ENCODE data around the gene VSNL1.
A peak's percentile ranks its signal among the peaks of the same experiment; 100 is the strongest.

VSNL1 gene

GRCh38 chr2:17579605-17580318 is 39.3 kb downstream of the VSNL1 start:
- TF ChIP-seq CTCF (IDR thresholded peaks at IDR 0.05; ENCODE audit: insufficient read depth, low read depth, low read length, missing control alignments) = no peak
- DNase-seq (ENCODE audit: low read depth) = no peak

GRCh38 chr2:17580319-17580715 is 39.8 kb downstream of the VSNL1 start:
- no peak for TF ChIP-seq CTCF (IDR thresholded peaks at IDR 0.05; ENCODE audit: insufficient read depth, low read depth, low read length, missing control alignments)
- DNase-seq (ENCODE audit: low read depth) = peak; percentile 84
- no peak overlapping the region for H3K4me3 ChIP-seq (ENCODE audit: low read length)

More at GRCh38 chr2:17579605-17580318, 39.3 kb downstream of the VSNL1 start:
- no peak overlapping the region for H3K4me3 ChIP-seq (ENCODE audit: low read length)

GRCh38 chr2:17581831-17582230 is 41.3 kb downstream of the VSNL1 start:
- no peak for DNase-seq (ENCODE audit: low read depth)
- TF ChIP-seq CTCF (IDR thresholded peaks at IDR 0.05; ENCODE audit: insufficient read depth, low read depth, low read length, missing control alignments) = no peak
- H3K4me3 ChIP-seq (ENCODE audit: low read length) = no peak overlapping the region

- TF ChIP-seq CTCF (IDR thresholded peaks at IDR 0.05; ENCODE audit: insufficient read depth, low read depth, low read length, missing control alignments) = no peak
- H3K4me3 ChIP-seq (ENCODE audit: low read length) = no peak overlapping the region
- DNase-seq (ENCODE audit: low read depth) = peak; percentile 46
Measured at GRCh38 chr2:17583166-17583565, 42.7 kb downstream of the VSNL1 start.

- H3K4me3 ChIP-seq (ENCODE audit: low read length) = no peak overlapping the region
- DNase-seq (ENCODE audit: low read depth) = peak; percentile 57
- no peak for TF ChIP-seq CTCF (IDR thresholded peaks at IDR 0.05; ENCODE audit: insufficient read depth, low read depth, low read length, missing control alignments)
Measured at GRCh38 chr2:17583646-17584045, 43.1 kb downstream of the VSNL1 start.

- no peak for TF ChIP-seq CTCF (IDR thresholded peaks at IDR 0.05; ENCODE audit: insufficient read depth, low read depth, low read length, missing control alignments)
Measured at GRCh38 chr2:17584689-17585088, 44.2 kb downstream of the VSNL1 start.

GRCh38 chr2:17587469-17587868 is 47.0 kb downstream of the VSNL1 start:
- H3K4me3 ChIP-seq (ENCODE audit: low read length) = no peak overlapping the region
- TF ChIP-seq CTCF (IDR thresholded peaks at IDR 0.05; ENCODE audit: insufficient read depth, low read depth, low read length, missing control alignments) = no peak
- no peak for DNase-seq (ENCODE audit: low read depth)

More at GRCh38 chr2:17584689-17585088, 44.2 kb downstream of the VSNL1 start:
- no peak for DNase-seq (ENCODE audit: low read depth)
- no peak overlapping the region for H3K4me3 ChIP-seq (ENCODE audit: low read length)
